GM23248 (cell line): Measurements from ENCODE around the gene MTCH1. TPM values are rescaled to one million over a fixed set of nuclear protein-coding genes. Genes with fewer than 3 reads are reported as not detected.
A peak's percentile ranks its signal among the peaks of the same experiment; 100 is the strongest.

Experiments used
- DNase-seq: peaks from one replicate; pipeline ENCODE4 v3.0.0-alpha.2; 2015
- H2AFZ ChIP-seq: fragments of 200-600 bp; sonication (generic); 2 replicates; pipeline ENCODE4 v1.6.1; 2016; ENCODE audit warnings: antibody characterized with exemption
- H3F3A ChIP-seq: fragments of 200-600 bp; sonication (generic); 2 replicates; pipeline ENCODE4 v1.6.1; 2016; ENCODE audit warnings: mild to moderate bottlenecking, antibody characterized with exemption, mixed run types; ENCODE audit not compliant: insufficient read depth
- H3K27ac ChIP-seq: fragments of 200-600 bp; sonication (generic); 2 replicates; pipeline ENCODE4 v1.5.1; 2016; ENCODE audit warnings: mild to moderate bottlenecking
- H3K27me3 ChIP-seq: fragments of 200-600 bp; sonication (generic); replicated peaks from 2 replicates; pipeline ENCODE4 v1.6.1; 2016; ENCODE audit warnings: mild to moderate bottlenecking; ENCODE audit not compliant: insufficient read depth
- H3K36me3 ChIP-seq: fragments of 200-600 bp; sonication (generic); 2 replicates; pipeline ENCODE4 v1.6.1; 2016; ENCODE audit warnings: low read depth, mild to moderate bottlenecking
- H3K4me1 ChIP-seq: fragments of 200-600 bp; sonication (generic); 2 replicates; pipeline ENCODE4 v1.6.1; 2016; ENCODE audit warnings: mild to moderate bottlenecking; ENCODE audit not compliant: insufficient read depth
- H3K4me2 ChIP-seq: fragments of 200-600 bp; sonication (generic); one replicate; pipeline ENCODE4 v1.6.1; 2016; ENCODE audit warnings: mild to moderate bottlenecking; ENCODE audit not compliant: unreplicated experiment
- H3K4me3 ChIP-seq: fragments of 200-600 bp; sonication (generic); 2 replicates; pipeline ENCODE4 v1.5.1; 2016; ENCODE audit warnings: mild to moderate bottlenecking
- H3K79me2 ChIP-seq: fragments of 200-600 bp; sonication (generic); 2 replicates; pipeline ENCODE4 v1.6.1; 2016; ENCODE audit warnings: mild to moderate bottlenecking; ENCODE audit not compliant: insufficient read depth
- H3K9ac ChIP-seq: fragments of 200-600 bp; sonication (generic); 2 replicates; pipeline ENCODE4 v1.6.1; 2016; ENCODE audit warnings: mild to moderate bottlenecking
- H3K9me2 ChIP-seq: fragments of 200-600 bp; sonication (generic); 2 replicates; pipeline ENCODE4 v1.6.1; 2016; ENCODE audit warnings: mixed run types, mild to moderate bottlenecking, moderate library complexity; ENCODE audit not compliant: insufficient read depth
- H3K9me3 ChIP-seq: fragments of 200-600 bp; sonication (generic); one replicate; pipeline ENCODE4 v1.6.1; 2017; ENCODE audit warnings: low read depth
- H4K20me1 ChIP-seq: fragments of 200-600 bp; sonication (generic); 2 replicates; pipeline ENCODE4 v1.6.0; 2016; ENCODE audit not compliant: insufficient read depth
- EZH2 ChIP-seq: fragments of 200-600 bp; sonication (generic); IDR thresholded peaks from 2 replicates; pipeline ENCODE4 v1.6.1; 2018; ENCODE audit warnings: antibody characterized with exemption, mild to moderate bottlenecking; ENCODE audit not compliant: insufficient read depth, poor library complexity, severe bottlenecking
- EZH2phosphoT487 ChIP-seq: fragments of 200-600 bp; sonication (generic); IDR thresholded peaks from 2 replicates; pipeline ENCODE4 v1.6.1; 2018; ENCODE audit warnings: antibody characterized with exemption, moderate library complexity, mild to moderate bottlenecking, low read depth; ENCODE audit not compliant: insufficient read depth
- WGBS, 2 experiments: methylation state at CpG; one replicate each; pipeline ENCODE4 v1.1.6; 2015 to 2017; ENCODE audit warnings: low lambda C conversion rate in 2 of 2, low coverage in 1 of 2; ENCODE audit errors: missing lambda C conversion rate in 2 of 2; 5-methylcytosine and 5-hydroxymethylcytosine counted together
- in situ Hi-C: fragments of 300-500 bp; cut with MboI; formaldehyde crosslinking; loops from 2 replicates; pipeline ENCODE4 v1.15.0; 2020
- polyA plus RNA-seq: library from polyadenylated mRNA; unstranded; fragments of >200 nt; fragmentation: Nextera tagmentation; extraction: Ambion mirVana; gene quantifications from 2 replicates; pipeline ENCODE4 v1.2.1, GENCODE V29; 2016
- total RNA-seq: library from RNA; depleted of rRNA; stranded (reverse); fragments of >200 nt; shearing (Covaris generic); gene quantifications from 2 replicates; pipeline ENCODE4 v1.2.3, GENCODE V29; 2014

Gene MTCH1
- total and polyA plus RNA-seq, 2 experiments from 2014 or later: 370 to 473 TPM

- Histone ChIP-seq H4K20me1 (no peaks in the 10 kb centered on the region), H3F3A (peaks cover 55% of the 10 kb centered on the region), H3K27ac (peak overlapping the region; percentile 70), H3K9me3 (no peaks in the 10 kb centered on the region), H3K4me1 (peaks cover 75% of the 10 kb centered on the region), H3K27me3 (no peaks in the 10 kb centered on the region), H3K79me2 (no peaks in the 10 kb centered on the region), H3K4me2 (peak overlapping the region; percentile 68), H3K9me2 (no peaks in the 10 kb centered on the region), H2AFZ (no peak overlapping the region), H3K36me3 (peaks cover 4% of the 10 kb centered on the region; the same call in 1 of the 2 replicates), H3K9ac (0 out of 2 replicates have a peak overlapping the region, but pooled peaks have one; percentile 26), H3K4me3 (no peak overlapping the region)
- no peak for TF ChIP-seq EZH2phosphoT487
- no peak for TF ChIP-seq EZH2
- in situ Hi-C loops: no loop called here
- no peak for DNase-seq
- WGBS, 2 experiments: 12 to 17% methylated on average over 7 of the region's 7 CpGs
Measured at GRCh38 chr6:36928547-36928918, 57.5 kb downstream of the MTCH1 start.

- DNase-seq: peak; percentile 80
- WGBS, 2 experiments: 16 to 17% methylated on average over 13 of the region's 13 CpGs
- peaks cover 55% of the 10 kb centered on the region for H3F3A ChIP-seq
- no peaks in the 10 kb centered on the region for H3K27me3 ChIP-seq
- H4K20me1 ChIP-seq: no peaks in the 10 kb centered on the region
- peak overlapping the region; percentile 60 for H3K4me2 ChIP-seq
- H3K27ac ChIP-seq: peak overlapping the region; percentile 70
- H3K4me1 ChIP-seq: peaks cover 72% of the 10 kb centered on the region
- no peaks in the 10 kb centered on the region for H3K9me2 ChIP-seq
- H3K4me3 ChIP-seq: 0 out of 2 replicates have a peak overlapping the region, but pooled peaks have one; percentile 7
- peak overlapping the region; percentile 26 for H3K9ac ChIP-seq
- H3K79me2 ChIP-seq: no peaks in the 10 kb centered on the region
- no peak for TF ChIP-seq EZH2
- no peak for TF ChIP-seq EZH2phosphoT487
- in situ Hi-C loops: no loop called here
- peaks cover 4% of the 10 kb centered on the region; the same call in 1 of the 2 replicates for H3K36me3 ChIP-seq
- H2AFZ ChIP-seq: no peak overlapping the region
- no peaks in the 10 kb centered on the region for H3K9me3 ChIP-seq
Measured at GRCh38 chr6:36927691-36928546, 58.1 kb downstream of the MTCH1 start.

- peak overlapping the region; percentile 26 for H3K9ac ChIP-seq
- H3K79me2 ChIP-seq: no peaks in the 10 kb centered on the region
- H3K36me3 ChIP-seq: peaks cover 4% of the 10 kb centered on the region; the same call in 1 of the 2 replicates
- in situ Hi-C loops: no loop called here
- no peaks in the 10 kb centered on the region for H3K27me3 ChIP-seq
- H3F3A ChIP-seq: peaks cover 55% of the 10 kb centered on the region
- TF ChIP-seq EZH2: no peak
- TF ChIP-seq EZH2phosphoT487: no peak
- H4K20me1 ChIP-seq: no peaks in the 10 kb centered on the region
- H3K9me3 ChIP-seq: no peaks in the 10 kb centered on the region
- WGBS, 2 experiments: 77 to 82% methylated on average over 10 of the region's 10 CpGs
- peaks cover 64% of the 10 kb centered on the region for H3K4me1 ChIP-seq
- H3K4me3 ChIP-seq: no peak overlapping the region
- H3K4me2 ChIP-seq: peak overlapping the region; percentile 60
- H3K27ac ChIP-seq: peak overlapping the region; percentile 70
- DNase-seq: no peak
- H2AFZ ChIP-seq: no peak overlapping the region
- H3K9me2 ChIP-seq: no peaks in the 10 kb centered on the region
Measured at GRCh38 chr6:36926708-36927513, 59.1 kb downstream of the MTCH1 start.

GRCh38 chr6:36925809-36926208, 60.2 kb downstream of the MTCH1 start:
- no peaks in the 10 kb centered on the region for H4K20me1 ChIP-seq
- no peak overlapping the region for H3K9ac ChIP-seq
- TF ChIP-seq EZH2: no peak
- no peak for TF ChIP-seq EZH2phosphoT487
- peaks cover 64% of the 10 kb centered on the region for H3K4me1 ChIP-seq
- H3K79me2 ChIP-seq: no peaks in the 10 kb centered on the region
- no peaks in the 10 kb centered on the region for H3K9me3 ChIP-seq
- H3F3A ChIP-seq: peaks cover 55% of the 10 kb centered on the region
- no peak overlapping the region for H3K4me3 ChIP-seq
- H3K27me3 ChIP-seq: no peaks in the 10 kb centered on the region
- in situ Hi-C loops: no loop called here
- DNase-seq: no peak
- no peak overlapping the region for H3K4me2 ChIP-seq
- no peaks in the 10 kb centered on the region for H3K9me2 ChIP-seq
- 75 to 79% methylated on average over 4 of the region's 4 CpGs for WGBS, 2 experiments
- H2AFZ ChIP-seq: no peak overlapping the region
- H3K27ac ChIP-seq: no peak overlapping the region
- peaks cover 4% of the 10 kb centered on the region; the same call in 1 of the 2 replicates for H3K36me3 ChIP-seq
